GM21381 (cell line): ENCODE data around the gene CACTIN.
"Not testable (repeated sequence)": the region's sequence is repeated elsewhere in the genome, so short reads cannot be mapped to it uniquely, and the experiment has no call there.

Source experiments
- ATAC-seq: cut with Tn5 transposase; IDR thresholded peaks from one replicate; pipeline ENCODE4 v1.9.1; 2021; ENCODE audit warnings: mild to moderate bottlenecking, moderate library complexity; ENCODE audit not compliant: unreplicated experiment

The CACTIN gene

DNA sequence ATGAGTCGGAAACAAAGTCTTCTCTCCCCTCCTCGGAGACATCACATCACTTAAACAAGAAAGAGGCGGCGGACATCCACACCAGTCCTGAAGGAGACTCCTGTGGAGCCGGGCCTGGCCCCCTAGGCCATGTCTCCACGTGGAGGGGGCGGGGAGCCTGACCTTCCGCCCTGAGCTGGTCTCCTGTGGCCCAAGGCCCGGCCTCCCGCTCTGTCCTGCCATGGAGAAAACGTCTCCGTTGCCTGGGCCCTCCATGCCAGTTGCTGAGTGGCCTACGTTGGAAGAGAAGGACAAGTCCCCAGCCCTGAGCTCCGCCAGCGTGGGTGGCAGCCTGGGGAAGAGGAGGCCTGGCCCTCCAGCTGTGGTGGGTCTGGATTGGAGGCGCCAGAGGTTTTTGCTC is 5.5 kb upstream of the CACTIN start:
- ATAC-seq = no peak

DNA sequence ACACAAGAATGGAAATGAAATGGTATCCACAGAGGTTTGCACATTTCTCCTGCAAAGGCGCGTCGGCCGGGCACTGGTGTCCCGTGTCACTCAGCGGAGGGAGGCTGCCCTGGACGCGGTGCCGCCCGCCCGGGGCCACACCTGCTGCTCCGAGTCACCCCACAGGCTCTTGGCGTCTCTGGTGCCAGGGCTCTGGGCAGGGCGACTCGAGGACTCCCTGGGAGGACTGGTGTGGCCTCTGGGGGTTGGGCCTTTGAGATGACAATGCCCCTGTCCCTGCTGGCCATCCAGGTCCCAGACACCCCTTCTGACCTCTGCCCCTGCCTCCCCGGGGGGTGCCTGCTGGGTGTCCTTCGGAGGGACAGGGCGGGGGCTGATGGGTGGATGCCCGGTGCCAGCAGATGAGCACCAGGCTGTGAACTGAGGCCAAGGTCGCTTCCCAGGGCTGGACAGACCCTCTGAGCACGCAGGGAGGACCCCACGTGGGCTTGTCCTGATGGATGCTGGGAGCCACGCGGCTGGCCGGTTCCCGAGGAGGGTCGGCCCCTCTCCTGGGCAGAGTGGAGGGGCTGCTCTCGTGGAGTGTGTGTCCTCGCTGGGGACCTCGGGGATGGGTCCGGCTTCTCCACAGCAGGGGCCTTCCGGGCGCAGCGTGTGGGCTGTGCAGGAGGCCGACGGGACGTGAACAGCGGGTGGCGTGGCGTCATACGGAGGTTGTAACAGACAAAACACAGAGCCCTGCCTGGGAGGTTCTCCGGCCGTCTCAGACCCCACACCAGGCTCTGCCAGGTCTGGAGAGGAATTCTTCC is 4.7 kb upstream of the CACTIN start:
- no peak for ATAC-seq

DNA sequence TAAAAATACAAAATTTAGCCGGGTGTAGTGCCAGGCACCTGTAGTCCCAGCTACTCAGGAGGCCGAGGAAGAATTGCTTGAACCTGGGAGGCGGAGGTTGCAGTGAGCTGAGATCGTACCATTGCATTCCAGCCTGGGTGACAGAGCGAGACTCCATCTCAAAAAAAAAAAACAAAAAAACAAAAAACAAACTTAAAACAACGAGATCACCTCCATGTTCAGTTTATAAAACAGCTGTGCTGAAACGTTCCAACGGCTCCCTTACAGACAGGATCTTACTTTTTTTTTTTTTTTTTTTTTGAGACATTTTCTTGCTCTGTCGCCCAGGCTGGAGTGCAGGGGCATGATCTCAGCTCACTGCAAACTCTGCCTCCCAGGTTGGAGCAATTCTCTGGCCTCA is 2.2 kb upstream of the CACTIN start:
- not testable (repeated sequence) for ATAC-seq

GRCh38 chr19:3627351-3627723 is 747 bp upstream of the CACTIN start:
- ATAC-seq = no peak

- no peak for ATAC-seq
These were observed 556 bp downstream of the CACTIN start for GRCh38 chr19:3625996-3626472.

DNA sequence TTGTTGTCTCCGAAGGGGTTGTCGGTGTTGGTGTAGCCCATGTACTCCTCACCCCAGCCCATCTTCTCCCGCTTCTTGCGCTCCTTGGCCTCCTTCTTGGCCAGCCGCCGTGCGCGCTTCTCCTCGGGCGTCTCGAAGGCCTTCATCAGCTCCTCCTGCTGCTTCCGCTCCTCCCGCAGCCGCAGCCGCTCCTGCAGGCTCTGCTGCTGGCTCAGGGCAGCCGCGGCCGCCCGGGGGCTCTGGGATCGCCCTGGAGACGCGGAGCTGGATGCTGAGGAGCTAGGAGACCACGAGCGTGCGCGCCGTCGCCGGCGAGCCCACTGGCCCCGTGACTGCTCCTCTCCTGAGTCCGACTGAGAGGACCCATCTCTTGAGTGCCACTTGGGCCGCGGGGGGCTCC is 2.9 kb downstream of the CACTIN start:
- ATAC-seq = no peak

- ATAC-seq = no peak
These were observed 4.4 kb downstream of the CACTIN start for GRCh38 chr19:3622224-3622623.

DNA sequence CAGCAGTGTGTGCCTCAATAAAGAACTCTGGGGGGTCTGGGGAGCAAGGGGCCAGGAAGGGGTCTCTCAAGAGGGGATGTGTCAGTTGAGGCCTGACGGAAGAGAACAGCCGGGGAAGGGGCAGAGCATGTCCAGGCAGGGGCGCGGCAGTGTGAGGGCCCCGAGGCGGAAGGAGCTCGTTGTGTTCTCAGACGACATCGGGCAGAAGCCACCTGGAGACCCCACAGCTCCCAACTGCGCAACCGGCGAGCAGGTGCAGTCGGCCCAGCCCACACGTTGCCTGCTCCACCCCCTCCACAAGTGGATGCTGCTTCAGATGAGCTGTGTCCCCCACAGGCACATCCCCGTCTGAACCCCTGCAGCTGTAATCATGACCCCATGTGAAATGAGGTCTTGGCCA is 4.9 kb downstream of the CACTIN start:
- no peak for ATAC-seq

DNA sequence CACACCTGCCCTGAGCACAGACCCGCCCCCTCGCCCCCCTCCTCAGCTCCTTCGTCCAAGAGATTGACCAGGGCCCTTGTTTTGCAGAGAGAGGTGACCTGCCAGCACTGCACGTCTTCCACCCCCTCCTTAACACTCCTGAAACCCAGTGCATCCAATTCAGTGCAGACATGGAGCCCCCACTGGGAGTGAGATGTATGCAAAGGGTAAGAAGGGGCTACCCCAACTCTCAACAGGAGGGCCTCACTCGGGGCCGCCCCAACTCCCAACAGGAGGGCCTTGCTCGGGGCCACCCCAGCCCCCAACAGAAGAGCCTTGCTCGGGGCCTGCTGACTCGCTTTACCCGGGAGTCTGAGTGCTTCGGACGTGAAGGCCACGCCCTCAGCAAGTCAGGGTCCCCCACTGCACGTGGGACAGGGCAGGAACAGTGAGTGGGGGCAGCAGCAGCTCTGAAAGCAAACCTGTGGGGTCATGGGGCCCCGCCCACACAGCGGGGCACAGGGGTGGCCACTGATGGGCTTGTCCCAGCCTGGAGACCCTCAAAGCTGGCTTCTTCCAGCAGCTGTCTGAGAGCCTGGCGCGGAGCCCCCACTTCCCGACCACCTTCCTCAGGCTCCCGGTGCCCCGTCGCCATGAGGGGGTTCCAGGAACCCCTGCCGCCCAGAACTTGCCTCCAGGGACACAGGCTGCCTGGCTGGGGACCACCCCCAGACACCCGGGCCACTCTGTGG is 5.6 kb downstream of the CACTIN start:
- ATAC-seq = no peak

DNA sequence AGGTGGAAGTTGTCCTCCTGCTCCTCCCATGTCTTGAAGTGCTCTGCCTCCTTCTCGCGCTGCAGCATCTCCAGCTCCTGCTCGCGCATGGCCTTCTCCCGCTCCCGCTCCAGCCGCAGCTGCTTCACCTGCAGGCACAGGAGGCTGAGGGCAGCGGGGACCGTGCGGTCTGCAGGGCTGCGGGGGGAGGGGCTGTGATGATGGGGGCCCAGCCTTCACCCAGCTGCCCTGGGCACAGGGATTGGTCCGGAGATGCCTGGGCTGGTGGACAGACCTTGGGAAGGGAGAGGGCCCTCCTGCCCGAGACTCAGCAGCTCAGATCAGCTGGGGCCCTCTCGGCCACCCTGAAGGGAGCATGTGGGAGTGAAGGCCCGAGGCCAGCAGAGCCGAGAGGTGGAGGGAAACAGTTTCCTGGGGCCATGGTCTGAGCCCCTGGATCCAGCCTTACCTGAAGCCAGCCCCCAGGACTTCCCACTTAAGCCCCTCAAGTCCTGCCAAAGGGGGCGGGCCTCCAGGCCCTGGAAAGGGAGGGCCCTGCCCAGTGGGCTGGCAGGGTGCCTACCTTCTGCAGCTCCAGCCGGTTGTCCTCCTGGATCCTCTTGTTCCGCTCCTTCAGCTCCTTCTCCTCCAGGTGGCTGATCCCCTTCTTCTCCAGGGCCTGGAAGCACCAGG is 6.3 kb downstream of the CACTIN start:
- ATAC-seq = no peak

GRCh38 chr19:3619631-3620012 is 7.0 kb downstream of the CACTIN start:
- no peak for ATAC-seq

- no peak for ATAC-seq
These were observed 7.6 kb downstream of the CACTIN start for GRCh38 chr19:3618811-3619630.

DNA sequence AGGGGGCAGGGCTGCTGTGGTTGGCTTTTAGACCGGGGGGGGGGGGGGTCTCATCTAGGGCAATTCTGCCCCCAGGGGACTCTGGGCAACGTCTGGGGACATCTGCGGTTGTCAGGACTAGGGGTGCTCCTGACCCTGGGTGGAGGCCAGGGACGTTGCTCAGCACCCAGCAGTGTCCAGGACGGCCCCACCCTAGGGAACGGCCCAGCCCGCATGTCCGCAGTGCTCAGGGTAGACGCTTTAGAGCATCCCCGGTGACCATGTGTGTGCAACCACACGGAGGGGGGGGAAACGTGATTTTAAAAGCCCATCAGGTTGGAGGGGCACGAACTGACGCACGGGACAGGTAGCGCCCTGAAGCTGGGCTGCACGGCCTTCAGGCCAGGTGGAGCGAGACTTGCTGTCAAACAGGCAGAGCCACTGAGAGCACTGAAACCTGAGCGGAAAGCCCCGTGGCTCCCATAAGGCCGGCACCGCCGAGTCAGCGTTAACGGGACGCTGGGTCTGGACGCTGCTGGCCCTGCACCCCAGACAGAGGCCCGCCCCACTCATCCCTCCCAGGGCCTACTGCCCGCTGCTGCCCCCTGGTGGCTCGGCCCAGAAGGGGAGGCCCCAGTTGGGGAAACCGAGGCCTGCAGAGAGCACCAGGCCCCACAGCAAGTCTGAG is 8.3 kb downstream of the CACTIN start:
- no peak for ATAC-seq

GRCh38 chr19:3617463-3617862 is 9.1 kb downstream of the CACTIN start:
- no peak for ATAC-seq

- ATAC-seq = no peak
These were observed 11.0 kb downstream of the CACTIN start for GRCh38 chr19:3615524-3616135.

DNA sequence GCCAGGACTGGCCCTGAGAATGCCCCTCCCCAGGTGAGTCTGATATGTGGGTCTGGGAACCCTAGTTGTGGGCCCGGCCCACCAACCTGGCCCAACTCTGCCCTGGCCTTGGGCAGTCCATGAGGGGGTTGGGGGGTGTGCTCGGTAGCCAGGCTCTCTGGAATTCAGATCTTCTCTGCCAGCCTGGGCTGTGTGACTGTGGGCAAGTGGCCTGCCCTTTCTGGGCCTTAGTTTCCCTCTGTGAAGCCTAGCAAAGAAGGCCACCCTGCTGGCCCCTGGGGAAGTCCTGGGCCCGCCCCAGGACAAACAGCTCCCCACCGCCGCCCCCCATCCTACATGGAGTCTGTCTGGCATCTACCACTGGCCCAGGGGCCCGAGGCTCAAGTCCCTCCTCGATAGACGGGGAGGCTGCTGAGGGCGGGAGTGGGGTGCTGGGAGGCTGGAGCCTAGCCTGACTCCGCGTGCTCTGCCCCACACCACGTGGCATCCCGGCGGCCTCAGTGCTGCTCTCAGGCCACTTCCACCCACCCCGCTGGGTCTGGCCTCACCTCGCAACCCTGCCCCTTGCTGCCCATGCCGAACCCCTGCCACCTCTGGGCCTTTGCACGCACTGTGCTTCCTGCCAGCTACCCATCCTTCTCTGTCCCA is 11.6 kb downstream of the CACTIN start:
- no peak for ATAC-seq

DNA sequence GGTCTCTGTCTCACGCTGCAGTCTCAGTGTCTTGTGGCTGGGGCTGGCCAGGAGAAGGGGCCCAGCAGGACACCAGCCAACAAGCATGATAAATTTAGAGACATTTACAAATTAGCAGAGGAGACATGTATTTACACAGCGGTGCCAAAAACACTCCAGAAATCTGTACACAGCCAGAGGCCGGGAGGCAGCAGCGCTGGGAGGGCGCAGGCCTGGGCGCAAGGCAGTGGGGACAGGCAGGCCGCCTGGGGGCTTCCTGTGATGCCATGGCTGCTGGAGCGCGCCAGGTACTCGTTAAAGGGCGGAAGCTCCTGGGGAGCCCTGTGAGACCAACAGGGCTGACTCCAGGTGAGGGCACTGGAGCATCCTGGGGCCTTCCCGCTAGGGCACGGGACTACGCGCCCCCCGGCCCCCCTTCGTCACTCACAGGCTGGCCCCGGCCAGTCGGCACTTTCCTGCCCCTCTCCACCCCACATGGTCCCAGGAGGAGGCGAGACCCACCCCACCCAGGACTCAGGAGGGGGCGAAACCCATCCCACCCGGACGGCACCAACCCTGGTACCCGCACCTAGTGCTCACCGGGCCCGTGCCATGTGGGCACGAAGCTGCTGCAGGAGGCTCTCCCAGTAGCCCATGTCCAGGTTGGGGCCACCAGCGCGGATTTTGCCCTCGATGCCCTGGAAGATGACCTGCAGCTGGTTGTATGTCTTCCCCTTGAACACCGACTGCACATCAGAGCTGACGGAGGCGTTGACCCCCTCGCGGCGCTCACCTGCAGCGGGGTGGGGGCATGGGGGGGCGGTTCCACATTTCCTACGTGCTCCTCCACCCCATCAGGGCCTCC is 12.6 kb downstream of the CACTIN start:
- ATAC-seq = no peak

- ATAC-seq = no peak
These were observed 13.5 kb downstream of the CACTIN start for GRCh38 chr19:3612901-3613741.
